ENCODE measurements around the gene RPH3AL. TPM values are rescaled to one million over a fixed set of nuclear protein-coding genes. Genes with fewer than 3 reads are reported as not detected.

RPH3AL gene
- total RNA-seq, 1 experiment from 2014 or later = 24.9 TPM

GRCh38 chr17:310111-311010 lies 42.2 kb downstream of the RPH3AL start:
- Histone ChIP-seq H3K9me2 (replicated peaks; ENCODE audit: low read length) (no peaks in the 10 kb centered on the region), H3K27ac (ENCODE audit: low read length) (no peak overlapping the region), H3K4me2 (ENCODE audit: low read length) (no peak overlapping the region), H4K20me1 (ENCODE audit: low read length) (no peaks in the 10 kb centered on the region), H3K79me2 (ENCODE audit: low read length) (no peaks in the 10 kb centered on the region), H3F3A (ENCODE audit: low read length, unreplicated experiment) (no peaks in the 10 kb centered on the region), H3K9me3 (ENCODE audit: low read length) (no peaks in the 10 kb centered on the region), H3K4me3 (ENCODE audit: low read length) (no peak overlapping the region), H3K9ac (ENCODE audit: low read length) (no peak overlapping the region), H3K36me3 (ENCODE audit: low read depth, low read length) (no peaks in the 10 kb centered on the region), H3K27me3 (ENCODE audit: low read length) (no peaks in the 10 kb centered on the region), H2AFZ (ENCODE audit: low read length) (no peak overlapping the region), H3K4me1 (ENCODE audit: insufficient read depth, low read length) (no peaks in the 10 kb centered on the region)
- intact Hi-C loops (cut with micrococcal nuclease) = no loop called here
- BruUV-seq (replicated peaks) = no TSS peak
- TF ChIP-seq EZH2phosphoT487 (IDR thresholded peaks at IDR 0.05; ENCODE audit: borderline replicate concordance, low read length) = no peak
- no peak for TF ChIP-seq EZH2 (IDR thresholded peaks at IDR 0.05; ENCODE audit: low read length, unreplicated experiment)
- TF ChIP-seq CTCF (conservative IDR thresholded peaks at IDR 0.05; ENCODE audit: low read depth, low read length) = no peak
- no peak for DNase-seq
- no peak for ATAC-seq
- ChIA-PET CTCF (no interaction called here), POLR2A (ENCODE audit: unreplicated experiment) (no interaction called here)

GRCh38 chr17:309361-309888 lies 43.2 kb downstream of the RPH3AL start:
- no TSS peak for BruUV-seq (replicated peaks)
- POLR2A ChIA-PET (ENCODE audit: unreplicated experiment) = no interaction called here
- DNase-seq (peak; percentile 7), ATAC-seq (no peak)
- Histone ChIP-seq H3K27me3 (ENCODE audit: low read length) (no peaks in the 10 kb centered on the region), H3K4me2 (ENCODE audit: low read length) (no peak overlapping the region), H3K9me3 (ENCODE audit: low read length) (no peaks in the 10 kb centered on the region), H3K79me2 (ENCODE audit: low read length) (no peaks in the 10 kb centered on the region), H4K20me1 (ENCODE audit: low read length) (no peaks in the 10 kb centered on the region), H3K27ac (ENCODE audit: low read length) (no peak overlapping the region), H3K9ac (ENCODE audit: low read length) (no peak overlapping the region), H2AFZ (ENCODE audit: low read length) (no peak overlapping the region), H3K36me3 (ENCODE audit: low read depth, low read length) (no peaks in the 10 kb centered on the region), H3K9me2 (replicated peaks; ENCODE audit: low read length) (no peaks in the 10 kb centered on the region), H3F3A (ENCODE audit: low read length, unreplicated experiment) (no peaks in the 10 kb centered on the region), H3K4me3 (ENCODE audit: low read length) (no peak overlapping the region), H3K4me1 (ENCODE audit: insufficient read depth, low read length) (no peaks in the 10 kb centered on the region)
- TF ChIP-seq EZH2 (IDR thresholded peaks at IDR 0.05; ENCODE audit: low read length, unreplicated experiment) (no peak), CTCF (conservative IDR thresholded peaks at IDR 0.05; ENCODE audit: low read depth, low read length) (peak; percentile 68), EZH2phosphoT487 (IDR thresholded peaks at IDR 0.05; ENCODE audit: borderline replicate concordance, low read length) (no peak)
- CTCF ChIA-PET = no interaction called here
- intact Hi-C loops (cut with micrococcal nuclease) = no loop called here

All from PC-3 (cell line).